ENCODE results near the gene FAM120B.
"Not testable (repeated sequence)": the region's sequence is repeated elsewhere in the genome, so short reads cannot be mapped to it uniquely, and the experiment has no call there.

The FAM120B gene

DNA sequence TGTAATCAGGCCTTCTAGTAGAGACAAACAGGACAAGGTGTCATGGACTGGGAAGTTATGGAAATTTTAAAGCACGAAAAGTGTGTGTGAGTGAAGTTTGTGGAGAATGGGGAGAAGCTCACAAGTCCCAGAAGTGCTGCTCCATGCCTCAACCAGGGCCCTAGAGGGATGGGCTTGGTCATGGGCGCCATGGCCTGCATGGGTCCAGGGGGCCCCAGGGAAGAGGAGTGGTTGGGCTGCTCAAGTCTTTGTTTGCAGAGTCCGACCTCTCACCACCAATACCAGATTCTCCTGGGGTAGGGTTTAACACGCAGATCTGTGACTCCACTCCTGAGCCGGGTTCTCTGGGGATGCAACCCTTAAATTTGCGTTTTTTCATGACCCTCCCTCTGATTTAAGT lies 88.4 kb downstream of the FAM120B start:
- DNase-seq, result no peak

DNA sequence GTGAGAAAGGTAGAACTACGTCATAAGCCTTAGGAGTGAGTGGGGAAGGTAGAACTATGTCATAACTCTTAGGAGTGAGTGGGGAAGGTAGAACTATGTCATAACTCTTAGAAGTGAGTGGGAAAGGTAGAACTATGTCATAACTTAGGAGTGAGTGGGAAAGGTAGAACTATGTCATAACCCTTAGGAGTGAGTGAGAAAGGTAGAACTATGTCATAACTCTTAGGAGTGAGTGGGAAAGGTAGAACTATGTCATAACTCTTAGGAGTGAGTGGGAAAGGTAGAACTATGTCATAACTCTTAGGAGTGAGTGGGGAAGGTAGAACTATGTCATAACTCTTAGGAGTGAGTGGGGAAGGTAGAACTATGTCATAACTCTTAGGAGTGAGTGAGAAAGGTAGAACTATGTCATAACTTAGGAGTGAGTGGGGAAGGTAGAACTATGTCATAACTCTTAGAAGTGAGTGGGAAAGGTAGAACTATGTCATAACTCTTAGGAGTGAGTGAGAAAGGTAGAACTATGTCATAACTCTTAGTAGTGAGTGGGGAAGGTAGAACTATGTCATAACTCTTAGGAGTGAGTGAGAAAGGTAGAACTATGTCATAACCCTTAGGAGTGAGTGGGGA lies 92.3 kb downstream of the FAM120B start:
- not testable (repeated sequence) for DNase-seq

DNA sequence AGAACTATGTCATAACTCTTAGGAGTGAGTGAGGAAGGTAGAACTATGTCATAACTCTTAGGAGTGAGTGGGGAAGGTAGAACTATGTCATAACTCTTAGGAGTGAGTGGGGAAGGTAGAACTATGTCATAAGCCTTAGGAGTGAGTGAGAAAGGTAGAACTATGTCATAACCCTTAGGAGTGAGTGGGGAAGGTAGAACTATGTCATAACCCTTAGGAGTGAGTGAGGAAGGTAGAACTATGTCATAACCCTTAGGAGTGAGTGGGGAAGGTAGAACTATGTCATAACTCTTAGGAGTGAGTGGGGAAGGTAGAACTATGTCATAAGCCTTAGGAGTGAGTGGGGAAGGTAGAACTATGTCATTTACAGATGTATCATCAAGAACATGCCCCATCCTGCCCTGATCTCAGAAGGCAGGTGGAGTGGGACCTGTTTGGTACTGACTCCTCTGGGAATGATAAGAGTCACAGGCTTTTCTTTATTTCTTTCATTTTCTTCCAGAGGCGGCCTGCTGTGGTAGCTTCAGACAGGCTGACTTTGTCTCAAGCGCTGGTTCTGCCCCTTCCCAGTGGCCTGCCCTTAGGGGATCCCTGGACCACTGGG lies 93.5 kb downstream of the FAM120B start:
- not testable (repeated sequence) for DNase-seq

DNA sequence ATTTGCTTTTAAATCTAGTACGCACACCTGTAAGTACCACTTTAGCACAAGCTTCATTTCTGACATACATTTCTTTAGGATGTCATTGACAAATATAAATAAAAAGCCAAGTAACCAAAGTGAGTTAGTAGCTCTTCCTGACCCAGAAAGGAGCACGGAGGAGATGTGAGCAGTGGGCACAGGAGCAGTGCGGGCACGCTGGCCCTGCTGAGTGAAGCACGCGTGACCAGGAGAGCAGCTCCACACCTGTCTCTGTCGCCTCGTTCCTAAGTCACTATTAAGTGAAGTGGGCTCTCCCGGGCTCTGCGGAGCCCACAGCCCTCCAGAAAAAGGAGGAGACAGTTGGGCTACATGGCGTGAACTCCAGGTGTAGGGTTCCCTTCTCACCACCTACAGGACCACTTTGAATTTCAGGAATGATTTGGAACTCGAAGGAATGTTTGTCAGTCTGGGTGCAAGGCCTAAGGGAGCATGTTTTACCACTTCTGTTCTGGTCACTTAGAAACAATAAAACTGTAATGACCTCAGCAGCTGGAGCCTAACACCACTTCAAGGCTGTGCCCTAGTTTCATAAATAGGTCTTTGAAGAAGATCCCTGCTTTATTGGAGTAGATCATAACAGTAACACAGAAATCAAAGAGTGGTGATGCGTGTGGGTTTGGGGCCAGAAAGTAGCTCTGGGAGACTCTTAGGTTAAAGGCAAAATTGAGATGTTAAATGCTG lies 95.9 kb downstream of the FAM120B start:
- DNase-seq, result no peak

DNA sequence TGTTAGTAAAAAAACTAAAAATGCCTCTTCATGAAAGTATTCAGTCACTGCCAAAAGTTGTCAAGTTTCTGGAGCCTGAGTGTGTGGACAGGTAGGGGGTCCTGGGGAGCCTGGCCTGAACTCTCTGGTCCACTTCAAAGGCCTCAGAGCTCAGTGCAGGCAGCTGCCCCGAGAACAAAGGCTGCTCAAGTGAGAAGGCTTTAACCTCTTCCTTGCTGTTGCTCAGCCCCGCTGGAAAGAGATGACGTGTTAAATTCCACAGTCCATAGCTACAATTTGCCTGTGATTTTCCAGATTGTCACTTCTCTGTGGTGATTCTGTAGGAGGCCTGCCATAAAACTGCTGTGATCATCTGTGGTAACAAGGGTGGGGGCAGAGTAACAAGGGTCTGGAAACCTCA lies 96.9 kb downstream of the FAM120B start:
- no peak for DNase-seq

DNA sequence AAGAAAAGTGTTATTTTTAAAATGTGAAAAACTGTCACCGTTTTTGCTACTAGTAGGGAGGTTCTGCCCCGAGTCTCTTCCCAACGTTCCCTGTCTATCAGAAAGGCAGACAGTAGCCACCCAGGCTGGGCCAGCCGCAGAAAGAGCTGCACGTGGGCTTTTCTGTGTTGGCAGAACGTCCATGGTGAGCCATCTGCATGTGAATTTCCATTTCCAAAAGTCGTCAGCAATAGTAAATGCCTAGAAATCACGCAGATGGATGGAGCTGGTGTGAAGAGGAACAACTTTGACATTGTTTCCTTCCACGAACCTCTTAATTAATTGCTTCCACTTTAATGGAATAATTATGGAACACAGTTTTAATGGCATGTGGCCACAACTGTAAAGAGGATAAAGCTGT lies 97.5 kb downstream of the FAM120B start:
- no peak for DNase-seq

DNA sequence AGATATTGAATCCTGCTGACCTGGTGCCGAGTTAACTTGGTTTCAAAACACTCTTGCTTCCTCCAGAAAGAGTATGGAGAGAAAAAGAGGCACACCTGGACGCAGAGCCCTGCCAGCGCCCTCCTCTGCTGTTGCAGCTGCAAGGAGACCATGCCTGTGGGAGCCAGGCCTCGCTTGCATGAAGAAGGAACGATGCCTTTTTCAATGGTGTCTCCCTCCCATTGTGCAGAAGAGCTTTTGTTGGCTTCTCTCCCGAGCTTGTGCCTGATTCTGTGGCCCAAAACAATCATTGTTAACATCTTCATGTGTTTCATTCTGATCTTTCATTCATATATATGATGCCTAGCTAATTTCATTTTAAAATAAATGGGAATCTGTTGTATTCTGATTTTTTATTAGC lies 98.1 kb downstream of the FAM120B start:
- DNase-seq, result no peak

DNA sequence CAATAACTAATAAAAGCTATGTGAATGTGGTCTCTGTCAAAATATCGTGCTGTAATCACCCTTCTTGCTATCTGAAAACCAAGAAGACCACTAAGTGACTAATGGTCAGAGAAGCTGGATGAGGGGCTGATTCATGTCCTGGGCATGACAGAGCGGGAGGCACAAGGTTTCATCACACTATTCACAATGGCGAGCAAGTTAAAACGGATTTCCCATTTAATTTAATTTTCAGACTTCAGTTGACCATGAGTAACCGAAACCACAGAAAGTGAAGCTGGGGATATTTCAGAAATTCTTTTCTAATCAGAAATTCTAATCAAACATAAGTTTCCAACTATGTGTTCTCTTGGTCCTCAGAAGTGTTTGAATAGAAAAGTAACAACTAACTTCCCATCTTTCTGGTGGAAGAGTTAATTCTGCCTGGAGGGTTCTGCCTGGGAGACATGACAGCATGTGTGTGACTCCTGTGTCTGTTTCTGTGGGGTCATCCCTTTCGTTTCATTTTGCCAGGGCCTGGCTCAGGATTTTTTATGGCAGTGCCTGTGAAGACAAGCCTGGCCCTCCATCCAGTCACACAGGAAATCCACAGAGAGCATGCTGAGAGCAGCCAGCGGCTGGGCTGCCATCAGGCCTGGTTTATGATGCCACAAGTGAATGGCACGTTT lies 98.9 kb downstream of the FAM120B start:
- DNase-seq, result no peak

DNA sequence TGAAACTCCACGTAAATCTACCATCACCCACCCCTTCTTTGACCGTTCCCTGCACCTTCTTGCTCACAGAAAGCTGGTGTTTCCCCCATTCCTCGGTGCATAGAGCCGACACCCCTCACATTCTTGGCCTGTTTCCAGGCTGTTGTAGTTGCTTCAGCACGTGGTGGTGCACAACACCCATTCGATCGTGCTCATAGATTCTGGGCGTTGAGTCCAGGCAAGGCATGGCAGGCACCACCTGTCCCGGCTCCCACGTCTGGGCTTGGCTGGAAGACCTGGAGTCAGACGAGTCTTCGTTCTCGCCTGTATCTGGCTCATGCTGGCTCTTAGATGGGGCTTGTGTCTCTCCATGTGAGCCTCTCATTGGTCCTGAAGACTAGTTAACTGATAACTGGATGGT lies 100.6 kb downstream of the FAM120B start:
- no peak for DNase-seq

DNA sequence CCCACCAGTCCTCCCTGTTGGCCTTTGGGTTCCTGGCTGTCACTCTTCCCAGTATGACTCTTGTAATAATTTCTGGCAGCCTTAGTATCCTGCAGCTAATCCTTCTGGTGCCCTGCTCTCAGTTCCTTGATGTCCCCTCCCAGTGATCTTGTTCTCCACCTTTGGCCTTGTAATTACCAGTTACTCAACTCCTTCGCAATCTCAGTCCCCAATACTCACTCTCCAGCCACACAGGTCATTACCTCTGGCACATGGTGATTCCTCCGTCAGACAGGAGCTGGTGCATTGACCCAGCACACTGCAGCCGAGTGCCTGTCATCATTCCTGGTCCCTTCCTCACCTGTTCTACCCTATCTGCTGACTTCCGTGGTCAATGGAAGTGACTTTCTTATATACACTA lies 101.4 kb downstream of the FAM120B start:
- no peak for DNase-seq

DNA sequence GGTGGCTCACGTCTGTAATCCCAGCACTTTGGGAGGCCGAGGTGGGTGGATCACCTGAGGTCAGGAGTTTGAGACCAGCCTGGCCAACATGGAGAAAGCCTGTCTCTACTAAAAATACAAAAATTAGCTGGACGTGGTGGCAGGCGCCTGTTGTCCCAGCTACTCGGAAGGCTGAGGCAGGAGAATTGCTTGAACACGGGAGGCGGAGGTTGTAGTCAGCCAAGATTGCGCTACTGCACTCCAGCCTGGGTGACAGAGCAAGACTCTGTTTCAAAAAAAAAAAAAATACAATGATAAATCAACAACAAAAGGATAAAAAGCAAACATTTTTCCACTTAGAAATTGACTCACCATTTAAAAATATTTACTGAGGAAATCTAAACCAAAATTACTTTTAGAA lies 103.2 kb downstream of the FAM120B start:
- not testable (repeated sequence) for DNase-seq

DNA sequence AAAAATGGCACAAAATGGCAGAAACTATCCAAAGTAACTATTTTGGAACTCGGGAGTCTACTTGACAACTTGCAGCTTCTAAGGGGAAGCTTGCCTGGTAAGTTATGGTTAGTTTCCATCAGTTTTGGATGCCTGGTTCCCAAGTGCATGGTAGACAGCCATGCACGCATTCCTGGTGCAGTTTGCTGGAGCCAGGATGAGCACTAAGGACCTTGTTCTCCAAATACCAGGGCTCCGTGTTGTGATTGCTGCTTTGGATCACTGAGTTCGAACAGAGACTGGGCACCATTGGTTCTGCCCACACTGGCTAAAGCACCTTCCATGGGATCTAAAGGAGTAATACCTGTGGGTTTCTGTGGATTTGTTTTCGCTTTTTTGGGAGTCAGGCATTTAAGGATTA lies 103.7 kb downstream of the FAM120B start:
- DNase-seq, result no peak

DNA sequence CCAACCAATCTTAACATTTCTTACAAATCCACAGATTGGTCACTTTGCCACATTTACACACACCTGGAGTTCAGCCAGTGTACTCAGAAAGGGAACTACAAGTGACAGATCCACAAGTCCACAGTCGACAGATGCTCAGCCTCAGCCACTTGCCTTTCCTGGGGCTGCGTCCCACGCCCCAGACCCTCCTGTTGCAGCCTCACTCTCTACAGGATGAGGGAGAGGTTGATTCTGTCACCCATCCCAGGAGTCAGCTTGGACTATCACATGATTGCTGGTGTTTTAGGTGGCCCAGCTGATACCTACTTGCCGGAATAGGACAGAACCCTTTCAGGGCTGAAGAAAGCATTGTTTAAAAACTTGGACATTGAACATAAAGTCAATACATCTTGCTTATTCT lies 108.8 kb downstream of the FAM120B start:
- DNase-seq, result no peak

DNA sequence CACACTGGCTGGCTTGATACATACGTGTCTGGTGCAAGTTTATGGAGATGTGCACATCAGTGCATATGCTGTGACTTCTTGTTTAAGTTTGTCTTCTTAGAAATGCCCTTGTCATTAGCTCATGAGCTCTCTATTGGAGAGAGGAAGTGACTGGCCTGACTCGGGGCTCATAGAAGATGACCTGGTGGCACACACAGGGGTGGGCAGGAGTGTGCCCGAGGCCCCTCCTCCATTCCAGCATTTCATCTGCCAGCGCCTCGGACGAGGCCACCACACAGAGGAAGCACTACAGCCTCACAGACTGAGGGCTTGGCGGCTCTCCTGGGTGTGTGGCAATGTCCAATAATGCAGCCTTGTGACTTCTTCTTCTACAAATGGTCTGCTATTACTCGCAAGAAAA lies 109.7 kb downstream of the FAM120B start:
- DNase-seq, result no peak

DNA sequence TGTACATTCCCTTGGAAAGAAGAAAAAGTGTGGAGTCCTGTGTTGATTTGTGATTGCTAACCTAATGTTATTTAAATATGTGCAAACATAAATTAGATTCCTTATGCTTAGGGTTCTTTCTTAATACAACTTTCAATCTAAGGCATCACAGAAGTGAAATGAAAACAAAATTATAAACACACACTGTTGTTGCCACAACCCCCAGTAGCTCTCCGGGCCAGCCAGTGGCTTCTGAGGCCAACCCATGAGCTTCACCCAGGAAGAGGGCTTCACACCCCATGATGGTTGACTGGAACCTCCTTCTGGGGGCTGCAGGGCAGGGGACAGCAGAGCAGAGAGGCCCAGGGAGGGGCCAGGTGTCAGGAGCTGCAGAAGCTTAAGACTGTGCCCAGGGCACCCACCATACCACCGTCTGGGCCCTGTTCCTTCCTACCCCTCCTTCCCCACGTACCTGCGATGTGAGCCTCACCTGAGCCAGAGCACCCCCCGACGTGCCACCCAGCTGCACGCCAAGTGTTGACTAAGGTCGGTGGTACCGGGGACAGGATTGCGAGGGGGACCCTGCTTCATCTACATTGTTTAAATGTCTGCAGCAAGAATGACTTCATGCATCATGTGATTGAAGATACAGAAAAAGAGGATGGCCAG lies 110.5 kb downstream of the FAM120B start:
- DNase-seq, result no peak

DNA sequence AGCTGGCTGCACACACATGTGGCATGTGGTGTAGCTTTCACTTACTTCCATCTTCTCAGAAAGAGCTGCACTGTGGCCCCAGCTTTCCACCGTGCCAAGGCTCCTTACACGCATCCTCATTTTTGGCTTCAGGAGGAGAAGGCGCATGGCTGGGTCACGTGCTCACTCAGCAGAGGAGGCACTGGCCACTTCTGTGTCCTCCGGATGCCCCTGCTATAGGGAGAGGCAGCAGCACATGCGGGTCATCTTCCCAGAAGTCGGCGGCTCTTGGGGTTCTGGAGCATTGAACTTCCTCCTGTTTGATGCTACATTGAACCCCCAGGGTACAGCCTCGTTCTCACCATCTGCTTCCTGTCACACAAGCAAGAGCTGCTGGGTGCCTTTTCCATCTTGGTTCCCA lies 111.3 kb downstream of the FAM120B start:
- DNase-seq, result no peak

DNA sequence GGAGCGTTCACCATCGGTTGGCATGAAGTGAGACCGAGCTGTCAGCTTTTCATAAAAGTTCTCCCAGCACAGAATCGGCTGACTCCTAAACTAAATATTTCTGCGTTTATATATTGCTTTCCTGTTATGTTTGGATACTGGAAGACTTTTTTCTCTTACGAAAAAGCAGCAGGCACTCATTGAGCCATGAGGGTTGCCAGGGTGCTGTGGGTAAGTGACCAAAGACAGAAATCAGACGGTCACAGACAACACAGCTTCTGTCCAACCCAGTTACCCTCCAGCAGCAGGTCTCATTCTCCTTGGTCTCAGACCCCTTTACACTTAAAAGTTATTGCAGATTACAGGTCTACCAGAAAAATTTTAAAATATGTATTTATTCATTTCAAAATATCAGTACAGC lies 113.7 kb downstream of the FAM120B start:
- no peak for DNase-seq

DNA sequence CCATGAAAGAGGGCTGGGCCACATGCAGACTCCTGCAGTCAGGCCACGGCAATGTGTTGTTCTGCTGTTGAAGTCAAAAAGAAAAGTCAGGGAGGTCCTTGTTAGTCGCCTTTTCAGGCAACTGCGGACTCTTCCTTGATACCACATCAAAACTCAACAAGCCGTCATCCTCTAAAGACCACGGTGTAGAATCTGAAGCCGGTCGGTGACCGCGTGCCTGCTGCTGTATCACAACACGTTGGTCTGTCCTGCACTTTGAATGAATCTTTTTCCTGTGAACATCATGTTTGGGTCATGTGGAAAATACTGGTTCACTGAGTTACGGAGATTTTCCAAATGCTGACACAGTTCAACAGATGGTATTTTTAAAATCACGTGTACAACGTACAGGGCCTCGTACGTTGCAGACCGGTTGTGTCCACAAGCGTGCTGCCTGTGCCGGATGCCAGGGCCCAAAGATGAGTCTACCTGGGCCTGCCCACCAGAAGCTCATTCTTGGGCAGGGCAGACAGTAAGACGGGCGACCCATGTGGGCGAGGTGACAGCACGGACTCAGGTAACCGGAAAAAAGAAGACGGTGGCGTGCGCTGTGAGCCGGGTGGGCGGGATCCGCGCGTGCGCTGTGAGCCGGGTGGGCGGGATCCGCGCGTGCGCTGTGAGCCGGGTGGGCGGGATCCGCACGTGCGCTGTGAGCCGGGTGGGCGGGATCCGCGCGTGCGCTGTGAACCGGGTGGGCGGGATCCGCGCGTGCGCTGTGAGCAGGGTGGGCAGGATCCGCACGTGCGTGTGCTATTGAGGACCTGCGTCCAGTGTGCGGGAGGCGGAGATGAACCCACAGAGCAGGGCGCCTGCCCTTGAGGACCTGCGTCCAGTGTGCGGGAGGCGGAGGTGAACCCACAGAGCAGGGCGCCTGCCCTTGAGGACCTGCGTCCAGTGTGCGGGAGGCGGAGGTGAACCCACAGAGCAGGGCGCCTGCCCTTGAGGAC lies 114.5 kb downstream of the FAM120B start:
- DNase-seq, result no peak

DNA sequence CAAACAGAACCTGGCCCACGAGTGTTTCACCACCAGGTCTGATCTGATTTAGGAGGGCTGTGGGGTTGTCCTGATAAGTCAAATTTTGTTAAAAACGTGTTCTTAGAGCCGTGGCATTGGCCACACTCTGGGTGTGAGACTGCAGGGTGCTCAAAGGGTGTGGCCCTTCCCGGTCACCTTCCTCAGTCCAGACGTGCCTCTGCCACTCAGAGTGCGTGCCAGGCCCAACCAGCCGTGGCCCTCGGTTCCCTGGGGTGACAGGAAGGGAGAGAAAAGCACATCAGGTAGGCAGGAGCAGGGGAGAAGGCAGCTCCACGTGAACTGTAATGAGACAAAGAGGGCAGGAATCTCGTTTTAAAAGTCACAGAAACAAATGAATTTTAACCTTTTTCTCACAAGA lies 115.4 kb downstream of the FAM120B start:
- DNase-seq, result no peak

DNA sequence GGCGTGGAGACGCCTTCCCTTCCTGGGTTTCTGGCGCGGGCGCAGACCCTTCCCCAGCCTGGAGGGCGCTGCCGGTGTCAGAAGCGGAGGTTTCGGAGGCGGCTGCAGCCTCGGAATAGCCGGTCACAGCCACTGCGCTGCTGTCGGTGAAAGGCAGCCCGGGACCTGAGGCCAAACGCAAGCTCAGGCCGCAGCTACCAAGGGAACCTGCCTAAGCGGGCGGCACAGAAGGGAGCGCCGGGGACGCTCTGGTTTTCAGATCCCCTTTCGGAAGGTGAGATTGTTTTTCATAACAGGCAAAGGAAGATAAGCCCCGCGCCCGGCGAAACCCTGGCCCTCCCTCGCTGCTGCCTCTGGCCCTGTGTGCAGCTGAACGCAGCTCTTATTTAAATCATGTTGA lies 116.5 kb downstream of the FAM120B start:
- DNase-seq, result no peak

DNA sequence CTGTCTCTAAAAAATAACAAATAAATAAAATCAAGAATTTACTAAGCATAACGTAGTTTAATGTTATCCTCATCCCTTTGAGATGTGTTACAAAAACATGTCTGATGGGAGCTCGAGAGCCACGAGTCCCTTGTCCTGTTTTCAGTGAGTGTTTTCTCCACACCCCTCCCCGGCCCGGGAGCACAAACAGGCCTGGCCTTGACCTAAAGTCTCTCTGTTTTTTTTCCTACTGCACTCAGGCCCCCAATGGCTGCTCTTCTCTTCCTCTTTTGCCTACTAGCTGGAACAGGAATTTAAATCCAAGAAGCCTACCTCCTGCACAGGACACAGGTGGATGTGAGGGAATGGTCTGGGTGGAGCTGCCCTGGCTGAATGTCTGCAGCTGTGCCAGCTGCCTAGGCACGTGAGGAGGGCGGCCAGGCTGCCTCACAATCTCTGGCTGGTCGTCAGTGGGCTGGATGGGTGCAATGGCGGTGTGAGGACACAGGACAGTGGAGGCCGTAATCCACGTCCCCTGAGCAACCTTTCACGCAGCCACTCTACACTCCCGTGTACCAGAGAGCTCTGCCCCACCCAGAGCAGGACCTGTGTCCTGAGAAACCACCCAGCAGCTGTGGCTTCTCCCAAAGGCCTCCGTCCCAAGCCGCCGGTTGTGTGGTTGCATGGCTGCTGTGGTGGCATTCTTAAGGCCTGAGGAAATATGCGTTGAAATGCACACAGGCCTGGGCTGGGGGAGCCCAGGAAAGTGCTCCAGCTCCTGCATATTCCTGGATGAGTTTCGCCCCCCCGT lies 117.5 kb downstream of the FAM120B start:
- DNase-seq, result no peak
